Right lobe of liver (tissue), 6 donors: ENCODE data around the gene DCAF5. TPM values are rescaled to one million over a fixed set of nuclear protein-coding genes. Genes with fewer than 3 reads are reported as not detected.

Experiments used
- ATAC-seq, 4 donors: fragments of 200-7000 bp; cut with Tn5 transposase; one replicate each; pipeline ENCODE4 v1.9.1; 2020; ENCODE audit warnings: mild to moderate bottlenecking in 4 of 4, moderate library complexity in 4 of 4
- DNase-seq, 3 donors: peaks; one replicate each; pipeline ENCODE4 v3.0.0-alpha.2; 2020
- H3K27ac ChIP-seq, 3 donors: fragments of 200-600 bp; one replicate each; pipeline ENCODE4 v1.8.0; 2022
- H3K27me3 ChIP-seq, 2 donors: fragments of 200-600 bp; one replicate each; pipeline ENCODE4 v1.8.0; 2022
- H3K36me3 ChIP-seq, 4 donors: fragments of 200-600 bp; sonication (generic) in 1 of 4; one replicate each; pipeline versions ENCODE4 v1.5.1 to v1.8.0; 2017 to 2022; ENCODE audit warnings: control low read depth in 1 of 4
- H3K4me1 ChIP-seq, 4 donors: fragments of 200-600 bp; sonication (generic) in 1 of 4; one replicate each; pipeline versions ENCODE4 v1.5.1 to v1.8.0; 2017 to 2022; ENCODE audit warnings: control low read depth in 1 of 4
- H3K4me3 ChIP-seq, 3 donors: fragments of 200-600 bp; one replicate each; pipeline ENCODE4 v1.8.0; 2022
- H3K9me3 ChIP-seq, 4 donors: fragments of 200-600 bp; sonication (generic) in 1 of 4; one replicate each; pipeline versions ENCODE4 v1.5.1 to v1.8.0; 2017 to 2022; ENCODE audit warnings: control low read depth in 1 of 4
- POLR2A ChIP-seq: fragments of 450-650 bp; IDR thresholded peaks from one replicate; pipeline ENCODE4 v1.6.1; 2017; ENCODE audit warnings: antibody characterized with exemption, mild to moderate bottlenecking
- WGBS: methylation state at CpG from one replicate; pipeline ENCODE4 v1.1.6; 2018; ENCODE audit warnings: low coverage, low lambda C conversion rate; ENCODE audit not compliant: insufficient coverage; ENCODE audit errors: missing lambda C conversion rate; 5-methylcytosine and 5-hydroxymethylcytosine counted together
- intact Hi-C, 2 donors: fragments of 100-400 bp; cut with DNase I; formaldehyde crosslinking; loops; one replicate each; pipeline versions ENCODE4 v1.11.2 to v1.14.1; 2022
- total RNA-seq, 6 experiments: library from RNA; depleted of rRNA in 2 of 6; stranded (reverse); fragments of >200 nt in 2 of 6; fragmentation: NEBNext Ultra II Directional in 3 of 6; extraction: Animal tissue kit (Norgen Biotek cat#: 25700) in 3 of 6; gene quantifications; one replicate each; pipeline versions ENCODE4 v1.1.0 to v1.2.4, GENCODE V29; 2016 to 2023
- TF ChIP-seq, protein P1 (sequence below), 4 donors: fragments of 200-600 bp in 3 of 4; fragments of 450-650 bp in 1 of 4; IDR thresholded peaks; one replicate each; pipeline versions ENCODE4 v1.5.1 to v1.8.0; 2016 to 2022; ENCODE audit warnings: antibody characterized with exemption in 4 of 4, mild to moderate bottlenecking in 2 of 4
- donor health status: DM: no; HTN: yes; CAD: no.
- donor health status: DM: no; HTN: no; CAD: no.
- donor health status: DM: no; HTN: no; CAD: no.
- donor health status: DM: no; HTN: yes; CAD: no.
- donor health status: DM: no; HTN: yes; CAD: no.

The DCAF5 gene
- total RNA-seq, 6 experiments from 2014 or later, result 21.8 to 31.4 (median 28.0) TPM

DNA sequence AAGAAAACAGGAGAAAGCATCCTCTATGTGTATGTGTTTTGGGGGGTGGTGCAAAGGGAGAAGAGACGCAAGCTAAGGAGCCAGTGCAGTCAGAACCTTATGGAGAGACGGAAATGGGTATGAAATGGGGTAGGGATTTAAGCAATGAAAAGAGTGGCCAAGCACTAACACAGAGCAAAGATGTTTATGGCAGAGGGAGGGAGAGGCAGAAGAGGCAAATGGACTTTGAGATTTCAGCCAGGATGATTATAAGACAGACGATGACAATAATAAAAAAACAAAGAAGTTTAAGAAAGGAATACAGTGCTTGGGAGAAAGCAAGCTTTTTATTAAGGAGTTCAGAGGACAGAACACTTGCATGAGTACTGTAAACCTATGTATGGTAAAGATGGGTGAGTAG lies 44.6 kb downstream of the DCAF5 start:
- intact Hi-C loops, result loop anchor here in 1 of 2 donors (10.0 kb wide), 1 partner anchor 234 kb away; no protein-coding TSS in a partner anchor
- Histone ChIP-seq H3K9me3 (no peaks in the 10 kb centered on the region), H3K4me1 (no peaks in the 10 kb centered on the region), H3K36me3 (peaks cover 0 to 9% (median 1%) of the 10 kb centered on the region in 4 donors), H3K27ac (no peak overlapping the region), H3K27me3 (no peaks in the 10 kb centered on the region), H3K4me3 (no peak overlapping the region)
- TF ChIP-seq POLR2A, result no peak
- TF ChIP-seq, protein P1, sequence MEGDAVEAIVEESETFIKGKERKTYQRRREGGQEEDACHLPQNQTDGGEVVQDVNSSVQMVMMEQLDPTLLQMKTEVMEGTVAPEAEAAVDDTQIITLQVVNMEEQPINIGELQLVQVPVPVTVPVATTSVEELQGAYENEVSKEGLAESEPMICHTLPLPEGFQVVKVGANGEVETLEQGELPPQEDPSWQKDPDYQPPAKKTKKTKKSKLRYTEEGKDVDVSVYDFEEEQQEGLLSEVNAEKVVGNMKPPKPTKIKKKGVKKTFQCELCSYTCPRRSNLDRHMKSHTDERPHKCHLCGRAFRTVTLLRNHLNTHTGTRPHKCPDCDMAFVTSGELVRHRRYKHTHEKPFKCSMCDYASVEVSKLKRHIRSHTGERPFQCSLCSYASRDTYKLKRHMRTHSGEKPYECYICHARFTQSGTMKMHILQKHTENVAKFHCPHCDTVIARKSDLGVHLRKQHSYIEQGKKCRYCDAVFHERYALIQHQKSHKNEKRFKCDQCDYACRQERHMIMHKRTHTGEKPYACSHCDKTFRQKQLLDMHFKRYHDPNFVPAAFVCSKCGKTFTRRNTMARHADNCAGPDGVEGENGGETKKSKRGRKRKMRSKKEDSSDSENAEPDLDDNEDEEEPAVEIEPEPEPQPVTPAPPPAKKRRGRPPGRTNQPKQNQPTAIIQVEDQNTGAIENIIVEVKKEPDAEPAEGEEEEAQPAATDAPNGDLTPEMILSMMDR (IDR thresholded peaks at IDR 0.05), result no peak
- DNase-seq (no peak), ATAC-seq (no peak)
- 85% methylated on average over 3 of the region's 3 CpGs for WGBS

DNA sequence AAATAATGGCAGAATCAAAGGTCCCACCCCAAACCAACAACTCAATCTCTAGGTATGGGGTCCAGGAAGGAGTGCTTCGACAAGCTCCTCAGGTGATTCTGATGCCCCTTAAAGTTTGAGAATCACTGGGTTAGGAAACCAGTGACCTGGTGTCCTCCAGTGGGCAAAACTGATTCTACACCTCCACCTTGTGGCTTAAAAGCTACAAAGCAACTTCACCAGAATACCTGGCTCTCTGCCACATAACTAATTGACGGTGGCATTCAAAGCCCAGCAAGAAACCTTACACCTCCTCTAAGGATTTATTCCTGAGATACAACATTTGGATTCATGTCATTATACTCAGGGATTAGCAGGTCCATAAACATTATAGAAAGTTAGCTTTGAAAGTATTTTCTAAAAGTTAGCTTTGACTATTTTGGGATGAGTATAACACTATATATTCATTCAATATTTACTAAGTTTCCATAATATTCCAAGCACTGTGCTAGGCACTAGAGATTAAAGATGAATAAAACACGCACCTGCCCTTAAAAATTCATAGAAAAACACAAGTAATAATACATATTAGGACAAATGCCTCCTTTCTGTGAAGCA lies 45.4 kb downstream of the DCAF5 start:
- intact Hi-C loops, result loop anchor here in 1 of 2 donors (10.0 kb wide), 1 partner anchor 233 kb away; no protein-coding TSS in a partner anchor
- Histone ChIP-seq H3K27ac (no peak overlapping the region), H3K4me1 (no peaks in the 10 kb centered on the region), H3K27me3 (no peaks in the 10 kb centered on the region), H3K36me3 (peaks cover 0 to 12% (median 1%) of the 10 kb centered on the region in 4 donors), H3K4me3 (no peak overlapping the region), H3K9me3 (no peaks in the 10 kb centered on the region)
- ATAC-seq (peak; percentile 82 to 90 (median 86)), DNase-seq (no peak)
- WGBS, result 19% methylated on average over 2 of the region's 3 CpGs
- TF ChIP-seq, protein P1 (IDR thresholded peaks at IDR 0.05), result peak; percentile 65 to 79 (median 70)
- TF ChIP-seq POLR2A, result no peak

DNA sequence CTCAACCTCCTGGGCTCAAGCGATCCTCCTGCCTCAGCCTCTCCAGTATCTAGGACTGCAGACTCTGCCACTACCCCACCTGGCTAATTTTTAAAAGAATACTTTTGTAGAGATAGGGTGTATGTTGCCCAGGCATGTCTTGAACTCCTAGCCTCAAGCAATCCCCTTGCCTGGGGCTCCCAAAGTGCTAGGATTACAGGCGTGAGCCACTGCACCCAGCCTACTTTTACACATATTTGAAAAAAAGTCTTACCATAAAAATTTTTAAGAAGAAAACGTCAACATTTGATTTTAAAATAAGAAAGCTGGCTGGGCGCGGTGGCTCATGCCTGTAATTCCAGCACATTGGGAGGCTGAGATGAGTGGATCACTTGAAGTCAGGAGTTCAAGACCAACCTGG lies 46.5 kb downstream of the DCAF5 start:
- TF ChIP-seq, protein P1 (IDR thresholded peaks at IDR 0.05), result no peak
- no peak for TF ChIP-seq POLR2A
- no peaks in the 10 kb centered on the region for H3K27me3 ChIP-seq
- intact Hi-C loops, result loop anchor here in 1 of 2 donors (10.0 kb wide), 1 partner anchor 232 kb away; no protein-coding TSS in a partner anchor
- H3K36me3 ChIP-seq, result peaks cover 0 to 12% (median 1%) of the 10 kb centered on the region in 4 donors
- H3K4me1 ChIP-seq, result peaks cover 0 to 3% (median 0%) of the 10 kb centered on the region in 4 donors
- no peak for DNase-seq
- no peak overlapping the region for H3K27ac ChIP-seq
- H3K9me3 ChIP-seq, result no peaks in the 10 kb centered on the region
- 88% methylated on average over 4 of the region's 5 CpGs for WGBS
- no peak overlapping the region for H3K4me3 ChIP-seq
- no peak for ATAC-seq

DNA sequence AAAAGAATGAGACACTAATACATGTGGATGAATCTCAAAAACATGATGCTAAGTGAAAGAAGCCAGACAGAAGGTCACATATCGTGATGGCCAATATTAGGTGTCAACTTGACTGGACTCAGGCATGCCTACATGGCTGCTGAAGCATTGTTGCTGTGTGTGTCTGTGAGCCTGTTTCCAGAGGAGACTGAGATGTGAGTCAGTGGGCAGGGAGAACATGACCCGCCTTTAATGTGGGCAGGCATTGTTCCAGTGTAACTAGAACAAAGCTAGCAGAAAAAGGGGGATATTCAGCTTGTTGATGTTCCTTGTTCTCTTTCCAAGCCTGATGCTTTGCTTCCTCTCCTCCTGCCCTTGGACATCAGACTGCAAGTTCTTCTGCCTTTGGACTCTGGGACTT lies 47.6 kb downstream of the DCAF5 start:
- Histone ChIP-seq H3K27me3 (no peaks in the 10 kb centered on the region), H3K9me3 (no peaks in the 10 kb centered on the region), H3K4me1 (peaks cover 0 to 5% (median 0%) of the 10 kb centered on the region in 4 donors), H3K4me3 (no peak overlapping the region), H3K27ac (no peak overlapping the region), H3K36me3 (peaks cover 0 to 12% (median 1%) of the 10 kb centered on the region in 4 donors)
- TF ChIP-seq POLR2A, result no peak
- DNase-seq (no peak), ATAC-seq (no peak)
- WGBS, result 100% methylated on average over 1 of the region's 2 CpGs
- intact Hi-C loops, result loop anchor here in 1 of 2 donors (10.0 kb wide), 1 partner anchor 231 kb away; no protein-coding TSS in a partner anchor

DNA sequence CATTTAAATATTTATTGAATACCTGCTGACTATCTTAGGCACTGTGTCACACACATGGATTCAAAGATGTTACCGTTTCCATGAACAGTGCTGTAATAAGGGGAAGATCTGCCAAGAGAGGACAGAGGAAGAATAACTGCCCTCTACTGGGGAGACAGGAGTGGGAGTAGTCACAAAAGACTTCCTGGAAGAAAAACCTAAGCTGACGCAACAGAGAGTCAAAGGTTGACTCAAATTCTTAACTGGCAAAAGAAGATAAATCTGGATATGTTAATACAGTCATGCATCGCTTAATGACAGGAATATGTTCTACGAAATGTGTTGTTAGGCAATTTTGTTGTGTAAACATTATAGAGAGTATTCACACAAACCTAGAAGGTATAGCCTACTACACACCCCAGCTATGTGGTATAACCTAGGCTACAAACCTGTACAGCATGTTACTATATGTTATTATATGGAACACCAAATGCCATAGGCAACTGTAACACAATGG lies 51.5 kb downstream of the DCAF5 start:
- peaks cover 0 to 12% (median 2%) of the 10 kb centered on the region in 4 donors for H3K36me3 ChIP-seq
- intact Hi-C loops, result loop anchor here in 1 of 2 donors (10.0 kb wide), 1 partner anchor 227 kb away; no protein-coding TSS in a partner anchor
- H3K27ac ChIP-seq, result peak overlapping the region in 1 of 3 donors; percentile 11
- H3K27me3 ChIP-seq, result no peaks in the 10 kb centered on the region
- WGBS, result 14% methylated on average over 4 of the region's 4 CpGs
- DNase-seq (no peak), ATAC-seq (peak; percentile 91 to 95 (median 93))
- no peak overlapping the region for H3K4me3 ChIP-seq
- H3K9me3 ChIP-seq, result no peaks in the 10 kb centered on the region
- H3K4me1 ChIP-seq, result peaks cover 0 to 5% (median 0%) of the 10 kb centered on the region in 4 donors
- no peak for TF ChIP-seq POLR2A
- TF ChIP-seq, protein P1 (IDR thresholded peaks at IDR 0.05), result peak; percentile 58 to 64 (median 60)
